Activated T-cell treated with anti-CD3 and anti-CD28 coated beads for 4 hours (primary cell): ENCODE results near the gene CCL28.
"Not testable (repeated sequence)": the region's sequence is repeated elsewhere in the genome, so short reads cannot be mapped to it uniquely, and the experiment has no call there.

Experiments used
- DNase-seq: peaks from one replicate; pipeline ENCODE4 v3.0.0-alpha.2; 2020

CCL28 gene

GRCh38 chr5:43412156-43412555 is at the start of gene CCL28:
TSS of gene CCL28 (minus strand) at chr5:43412391. CDS start at chr5:43412316, 75 bp downstream.
- DNase-seq, result no peak

GRCh38 chr5:43461066-43461465 is 48.9 kb upstream of the CCL28 start:
- no peak for DNase-seq

DNA sequence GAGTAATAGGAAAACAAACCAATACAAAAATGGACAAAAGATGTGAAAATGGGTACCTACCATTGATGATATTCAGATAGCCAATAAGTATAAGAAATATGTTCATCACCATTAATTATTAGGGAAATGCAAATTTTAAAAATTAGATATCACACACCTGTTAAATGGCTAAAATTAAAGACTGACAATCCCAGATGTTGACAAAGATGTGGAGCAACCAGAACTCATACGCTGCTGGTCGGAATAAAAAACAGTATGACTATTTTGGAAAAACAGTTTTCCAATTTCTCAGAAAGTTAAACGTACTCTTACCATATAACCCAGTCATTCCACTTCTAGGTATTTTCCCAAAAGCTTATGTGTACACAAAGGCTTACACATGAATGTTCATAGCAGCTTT is 44.4 kb upstream of the CCL28 start:
- DNase-seq, result no peak

- not testable (repeated sequence) for DNase-seq
These were observed 29.4 kb upstream of the CCL28 start for GRCh38 chr5:43441575-43441974.

DNA sequence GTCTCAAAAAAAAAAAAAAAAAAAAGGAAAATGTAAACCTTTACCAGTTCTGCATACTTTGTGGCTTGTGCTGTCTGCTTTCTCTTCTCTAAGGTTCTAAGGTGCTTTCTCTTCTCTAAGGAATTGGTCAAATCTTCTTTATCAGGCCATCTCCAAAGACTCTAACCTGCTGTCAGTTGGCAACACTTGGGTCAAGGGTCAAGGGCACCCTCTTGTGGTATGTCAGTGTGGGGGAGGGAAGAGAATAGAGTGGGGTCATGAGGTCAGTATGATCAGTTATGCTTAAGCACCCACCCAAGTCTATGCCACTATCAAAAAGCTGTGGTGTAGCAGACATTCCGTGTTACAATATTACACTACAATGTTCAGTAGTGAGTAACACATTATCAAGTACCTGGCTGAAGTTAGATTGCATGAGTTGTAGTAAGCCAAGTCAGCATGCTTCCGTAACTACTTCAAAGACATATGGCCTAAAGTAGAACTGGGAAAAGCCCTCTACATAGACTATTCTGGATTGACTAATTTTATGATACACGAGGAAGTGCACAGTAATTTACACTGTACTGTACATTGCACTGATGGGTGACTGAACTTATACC is 25.0 kb upstream of the CCL28 start:
- no peak for DNase-seq

DNA sequence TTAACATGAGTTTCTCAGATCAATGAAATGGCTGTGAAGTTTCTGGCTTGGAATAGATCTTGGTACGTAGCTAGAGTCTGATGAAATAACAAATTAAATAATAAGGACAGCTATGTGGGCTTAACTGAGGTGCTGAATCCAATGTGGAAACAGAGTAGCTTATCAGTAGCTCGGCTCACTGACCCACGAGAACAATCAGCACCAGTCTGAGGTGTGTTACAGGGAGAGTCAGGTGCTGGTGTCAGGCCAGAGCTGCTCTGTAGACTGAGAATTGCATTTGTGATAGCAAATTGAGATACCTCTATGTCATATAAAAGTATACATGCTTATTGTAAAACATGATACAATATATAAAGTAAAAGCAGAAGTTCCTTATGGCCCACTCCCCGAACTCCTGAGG is 21.2 kb upstream of the CCL28 start:
- DNase-seq, result no peak

DNA sequence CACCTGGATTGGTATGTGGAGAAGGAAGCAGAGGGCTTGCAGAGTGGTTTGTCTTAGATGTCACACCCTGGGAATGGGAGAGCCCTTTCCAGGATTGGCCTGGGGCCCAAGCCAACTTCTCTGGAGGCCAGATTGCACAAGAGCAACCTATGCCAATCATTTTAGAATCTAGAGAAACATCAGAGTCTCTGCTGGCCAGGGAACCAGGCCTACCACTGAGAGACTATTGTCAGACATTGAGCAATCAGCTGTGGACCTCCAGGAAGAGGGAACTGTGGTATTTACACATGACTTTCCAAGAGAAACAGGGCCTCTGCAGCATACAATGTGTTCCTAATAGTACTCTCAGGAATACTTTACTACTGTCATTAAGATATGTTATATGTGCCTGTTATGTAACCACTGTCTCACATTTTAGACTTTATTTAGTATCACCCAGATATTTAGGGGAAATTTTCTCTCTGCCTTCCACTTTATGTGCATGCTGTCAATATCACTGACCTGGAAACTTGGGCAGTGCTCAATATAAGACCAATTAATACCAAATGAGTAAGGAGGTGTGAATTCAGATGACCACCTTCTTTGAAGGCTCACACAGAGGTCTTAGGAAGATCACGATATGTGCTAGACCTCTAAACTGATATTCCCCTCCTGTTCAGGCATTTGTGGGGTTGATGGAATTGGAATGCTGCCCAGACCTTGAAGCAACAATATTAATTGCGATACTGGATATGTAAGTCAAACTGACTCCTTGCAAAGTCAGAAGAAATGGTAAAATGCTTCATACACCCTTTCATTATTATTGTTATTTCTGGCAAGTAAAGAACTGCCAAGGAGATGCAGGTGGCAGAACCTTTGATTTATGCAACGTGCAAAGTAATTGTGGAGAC is 20.5 kb upstream of the CCL28 start:
- DNase-seq, result no peak

- DNase-seq, result no peak
These were observed 17.5 kb upstream of the CCL28 start for GRCh38 chr5:43429706-43430105.

- DNase-seq, result no peak
These were observed 16.8 kb upstream of the CCL28 start for GRCh38 chr5:43429016-43429415.

GRCh38 chr5:43427306-43427705 is 15.1 kb upstream of the CCL28 start:
- no peak for DNase-seq

DNA sequence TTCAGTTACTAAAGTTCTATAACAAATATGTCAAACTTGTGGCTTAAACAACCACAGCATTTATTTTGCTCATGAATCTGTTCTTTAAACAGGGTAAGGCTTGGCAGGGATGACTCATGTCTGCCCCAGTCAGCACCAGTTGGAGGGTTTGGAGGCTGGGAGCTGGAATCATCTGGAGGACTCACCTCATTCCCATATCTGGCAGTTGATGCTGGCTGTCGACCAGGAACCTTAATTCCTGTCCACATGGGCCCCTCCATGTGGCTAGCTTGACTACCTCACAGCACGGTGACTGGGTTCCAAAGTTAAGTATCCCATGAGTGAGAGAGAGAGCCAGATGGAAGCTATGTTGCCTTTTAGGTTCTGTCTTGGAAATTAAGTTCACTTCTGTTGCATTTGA is 13.8 kb upstream of the CCL28 start:
- DNase-seq, result no peak

DNA sequence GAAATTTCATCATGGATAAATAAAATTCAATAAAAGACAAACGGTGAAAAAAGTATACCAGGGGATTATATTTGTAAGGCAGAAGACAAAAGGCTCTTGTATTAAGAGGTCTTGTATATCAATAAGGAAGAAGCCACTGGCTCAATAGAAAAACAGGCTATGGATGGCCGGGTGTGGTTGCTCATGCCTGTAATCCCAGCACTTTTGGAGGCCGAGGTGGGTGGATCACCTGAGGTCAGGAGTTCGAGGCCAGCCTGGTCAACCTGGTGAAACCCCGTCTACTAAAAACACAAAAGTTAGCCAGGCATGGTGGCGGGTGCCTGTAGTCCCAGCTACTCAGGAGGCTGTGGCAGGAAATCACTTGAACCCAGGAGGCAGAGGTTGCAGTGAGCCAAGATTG is 10.9 kb upstream of the CCL28 start:
- DNase-seq, result not testable (repeated sequence)

GRCh38 chr5:43422143-43422542 is 10.0 kb upstream of the CCL28 start:
- DNase-seq, result no peak

- DNase-seq, result no peak
These were observed 9.4 kb upstream of the CCL28 start for GRCh38 chr5:43421450-43422133.

GRCh38 chr5:43420241-43420640 is 8.1 kb upstream of the CCL28 start:
- no peak for DNase-seq

DNA sequence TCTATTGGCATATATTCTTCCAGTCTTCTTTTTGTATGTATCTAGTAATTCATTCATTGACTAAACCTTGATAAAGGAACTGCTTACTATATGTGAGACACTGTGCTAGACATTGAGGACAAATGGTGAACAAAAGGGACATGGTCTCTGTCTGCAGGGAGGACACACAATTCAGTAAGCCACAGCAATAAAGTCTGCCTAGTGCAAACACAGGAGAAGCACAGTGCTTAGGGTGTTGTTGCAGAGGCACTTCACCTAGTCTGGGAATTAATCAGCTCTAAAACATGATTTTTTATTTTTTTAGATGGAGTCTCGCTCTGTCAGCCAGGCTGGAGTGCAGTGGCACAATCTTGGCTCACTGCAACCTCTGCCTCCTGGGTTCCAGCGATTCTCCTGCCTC is 6.4 kb upstream of the CCL28 start:
- DNase-seq, result no peak

- no peak for DNase-seq
These were observed 4.7 kb upstream of the CCL28 start for GRCh38 chr5:43416803-43417394.

DNA sequence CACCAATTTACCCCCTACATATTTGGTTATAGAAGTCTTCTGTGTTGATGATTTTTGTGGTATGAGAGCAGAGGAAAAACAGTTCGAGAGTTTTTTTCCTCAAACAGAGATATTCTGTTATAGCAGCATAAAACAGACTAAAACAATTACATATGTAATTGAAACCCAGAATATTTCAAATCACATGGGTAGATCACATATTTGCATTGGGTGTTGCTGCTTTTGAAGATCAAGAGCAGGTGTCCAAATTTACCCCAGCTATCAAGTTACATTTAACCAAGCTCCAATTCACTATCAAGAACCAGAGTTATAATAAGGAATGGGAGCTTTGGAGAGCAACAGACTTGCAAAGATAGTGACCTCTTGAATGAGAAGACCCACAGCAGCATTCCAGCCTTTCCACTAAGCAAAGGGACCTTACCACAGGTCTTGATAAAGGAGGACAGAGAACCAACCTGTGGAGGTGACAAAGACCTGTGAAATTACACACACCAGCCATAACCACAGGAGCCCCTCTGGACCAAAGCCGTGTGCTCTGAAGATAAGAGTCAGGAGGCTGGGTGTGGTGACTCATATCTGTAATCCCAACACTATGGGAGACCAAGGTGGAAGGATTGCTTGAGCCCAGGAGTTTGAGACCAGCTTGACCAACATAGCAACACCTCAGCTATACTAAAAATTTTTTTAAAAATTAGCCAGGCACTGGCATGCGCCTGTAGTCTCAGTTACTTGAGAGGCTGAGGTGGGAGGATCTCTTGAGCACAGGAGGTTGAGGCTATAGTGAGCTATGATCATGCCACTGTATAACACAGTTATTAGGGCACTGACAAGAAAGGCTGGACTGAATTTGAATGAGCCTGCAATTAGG is 4.0 kb upstream of the CCL28 start:
- DNase-seq, result no peak

DNA sequence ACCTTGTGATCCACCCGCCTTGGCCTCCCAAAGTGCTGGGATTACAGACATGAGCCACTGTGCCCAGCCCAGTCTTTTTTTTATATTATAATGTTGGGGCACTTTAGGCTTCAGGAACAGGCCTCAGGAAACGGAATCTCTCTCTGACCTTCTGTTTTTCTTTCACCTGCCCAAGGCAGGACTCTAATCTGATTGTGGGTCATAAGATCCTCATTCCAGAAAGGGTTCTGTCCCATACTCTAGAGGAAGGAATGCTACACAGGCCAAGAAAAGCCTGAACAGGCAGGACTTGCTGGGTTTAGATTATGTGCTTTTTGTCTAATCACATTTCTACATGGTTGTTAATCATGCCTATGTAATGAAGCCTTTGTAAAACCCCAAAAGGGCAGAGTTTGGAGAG is 1.8 kb upstream of the CCL28 start:
- DNase-seq, result no peak

DNA sequence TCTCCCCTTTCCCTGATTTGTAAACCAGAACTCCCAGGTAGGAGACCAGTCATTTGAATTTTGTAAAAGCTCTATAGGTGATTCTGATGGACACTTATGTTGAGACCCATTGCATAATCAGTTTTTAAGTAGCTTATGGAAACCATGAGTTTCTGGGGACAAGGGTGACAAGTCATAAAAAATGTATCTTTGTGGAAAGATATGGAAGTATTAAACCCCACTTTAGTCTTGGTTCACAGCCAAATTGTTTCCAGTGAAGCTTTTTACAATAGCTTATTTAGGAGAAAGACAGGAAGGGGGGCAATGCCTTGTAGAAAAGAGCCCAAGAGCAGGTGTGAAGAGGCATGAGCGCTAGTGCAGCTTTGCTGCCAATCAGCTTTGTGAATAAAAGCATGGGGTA is 453 bp upstream of the CCL28 start:
- no peak for DNase-seq

- DNase-seq, result no peak
These were observed 696 bp downstream of the CCL28 start for GRCh38 chr5:43411495-43411894.

DNA sequence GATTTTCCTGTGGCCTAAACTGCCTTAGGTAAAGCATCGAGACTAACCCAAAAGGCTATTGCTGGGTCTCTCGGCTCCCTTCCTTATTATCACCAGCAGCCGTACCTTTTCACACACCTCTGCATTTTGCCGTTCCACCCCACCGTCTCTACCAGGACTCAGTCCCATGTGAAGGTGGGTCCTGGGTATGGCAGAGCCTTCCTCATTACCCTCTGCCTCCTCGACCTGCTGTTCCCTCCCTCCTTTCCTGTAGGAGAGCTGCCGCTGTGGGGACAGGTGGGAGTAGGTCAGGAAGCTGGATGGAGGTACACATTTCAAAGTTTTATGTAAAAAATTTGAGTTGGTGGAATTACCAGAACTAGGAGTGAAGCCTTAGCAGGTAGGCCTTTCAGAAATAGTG is 1.8 kb downstream of the CCL28 start:
- no peak for DNase-seq
